H9 (cell line): ENCODE results near the gene TRABD2B. TPM values are rescaled to one million over a fixed set of nuclear protein-coding genes. Genes with fewer than 3 reads are reported as not detected.

Experiments used
- DNase-seq: peaks from one replicate; pipeline ENCODE4 v3.0.0-alpha.2; 2017
- H2AFZ ChIP-seq: one replicate; pipeline ENCODE4 v1.6.1; 2013; ENCODE audit warnings: mild to moderate bottlenecking, low read length, control low read depth, moderate library complexity
- H2AK5ac ChIP-seq: 2 replicates; pipeline ENCODE4 v1.6.1; 2013; ENCODE audit warnings: low read length, control low read depth, mixed read lengths; ENCODE audit not compliant: insufficient read length
- H2BK120ac ChIP-seq: one replicate; pipeline ENCODE4 v1.6.1; 2013; ENCODE audit warnings: low read depth, mild to moderate bottlenecking, low read length, control low read depth, inconsistent platforms; ENCODE audit not compliant: poor library complexity, severe bottlenecking
- H2BK12ac ChIP-seq: 2 replicates; pipeline ENCODE4 v1.6.1; 2013; ENCODE audit warnings: low read length, control low read depth, mixed read lengths, low read depth; ENCODE audit not compliant: insufficient read length
- H2BK15ac ChIP-seq: 2 replicates; pipeline ENCODE4 v1.6.1; 2013; ENCODE audit warnings: low read depth, low read length, control low read depth
- H2BK20ac ChIP-seq: one replicate; pipeline ENCODE4 v1.6.1; 2013; ENCODE audit warnings: low read depth, mild to moderate bottlenecking, low read length, control low read depth, inconsistent platforms; ENCODE audit not compliant: poor library complexity, severe bottlenecking
- H2BK5ac ChIP-seq: 2 replicates; pipeline ENCODE4 v1.6.1; 2013; ENCODE audit warnings: low read length, control low read depth, mixed read lengths; ENCODE audit not compliant: insufficient read length
- H3K14ac ChIP-seq: 2 replicates; pipeline ENCODE4 v1.6.1; 2013; ENCODE audit warnings: low read length, control low read depth; ENCODE audit not compliant: insufficient read depth
- H3K18ac ChIP-seq: 2 replicates; pipeline ENCODE4 v1.6.1; 2013; ENCODE audit warnings: low read depth, mild to moderate bottlenecking, mixed read lengths, low read length, control low read depth; ENCODE audit not compliant: insufficient read length
- H3K23ac ChIP-seq: 2 replicates; pipeline ENCODE4 v1.6.1; 2013; ENCODE audit warnings: low read length, control low read depth, mixed read lengths, low read depth; ENCODE audit not compliant: insufficient read length
- H3K23me2 ChIP-seq: 2 replicates; pipeline ENCODE4 v1.6.1; 2013; ENCODE audit warnings: low read depth, mild to moderate bottlenecking, mixed read lengths, low read length, control low read depth; ENCODE audit not compliant: insufficient read length, poor library complexity, severe bottlenecking
- H3K27ac ChIP-seq: 2 replicates; pipeline ENCODE4 v1.5.1; 2013; ENCODE audit warnings: low read length, control low read depth, mixed read lengths, low read depth; ENCODE audit not compliant: insufficient read length
- H3K27me3 ChIP-seq: 2 replicates; pipeline ENCODE4 v1.6.1; 2013; ENCODE audit warnings: low read length, control low read depth, inconsistent platforms; ENCODE audit not compliant: insufficient read depth
- H3K4ac ChIP-seq: 2 replicates; pipeline ENCODE4 v1.6.1; 2013; ENCODE audit warnings: low read depth, mild to moderate bottlenecking, control low read depth, inconsistent platforms, low read length, moderate library complexity
- H3K4me1 ChIP-seq: 2 replicates; pipeline ENCODE4 v1.6.1; 2013; ENCODE audit warnings: low read length, control low read depth, inconsistent platforms; ENCODE audit not compliant: insufficient read depth
- H3K4me2 ChIP-seq: 2 replicates; pipeline ENCODE4 v1.6.1; 2013; ENCODE audit warnings: low read length, control low read depth, mixed read lengths; ENCODE audit not compliant: insufficient read length, insufficient read depth
- H3K56ac ChIP-seq: 2 replicates; pipeline ENCODE4 v1.6.1; 2013; ENCODE audit warnings: low read depth, mild to moderate bottlenecking, mixed read lengths, low read length, control low read depth; ENCODE audit not compliant: insufficient read length
- H3K79me1 ChIP-seq: 2 replicates; pipeline ENCODE4 v1.6.1; 2013; ENCODE audit warnings: low read depth, mild to moderate bottlenecking, moderate library complexity, low read length, control low read depth, inconsistent platforms; ENCODE audit not compliant: insufficient read depth, poor library complexity, severe bottlenecking
- H3K79me2 ChIP-seq: 2 replicates; pipeline ENCODE4 v1.6.1; 2013; ENCODE audit warnings: low read length, control low read depth, inconsistent platforms; ENCODE audit not compliant: insufficient read depth
- H3K9ac ChIP-seq: 2 replicates; pipeline ENCODE4 v1.6.1; 2013; ENCODE audit warnings: low read length, control low read depth, mixed read lengths; ENCODE audit not compliant: insufficient read length; ENCODE audit errors: extremely low read depth
- H3K9me3 ChIP-seq: one replicate; pipeline ENCODE4 v1.6.1; 2013; ENCODE audit warnings: low read depth, low read length, inconsistent platforms; ENCODE audit not compliant: control insufficient read depth
- H3T11ph ChIP-seq: one replicate; pipeline ENCODE4 v1.6.1; 2013; ENCODE audit warnings: mild to moderate bottlenecking, low read length, control low read depth, inconsistent platforms
- H4K20me1 ChIP-seq: one replicate; pipeline ENCODE4 v1.6.1; 2013; ENCODE audit not compliant: control insufficient read depth, insufficient read length, insufficient read depth
- H4K5ac ChIP-seq: 2 replicates; pipeline ENCODE4 v1.6.1; 2013; ENCODE audit warnings: low read depth, mild to moderate bottlenecking, mixed read lengths, low read length, control low read depth; ENCODE audit not compliant: insufficient read length
- H4K8ac ChIP-seq: replicated peaks from 2 replicates; pipeline ENCODE4 v1.6.1; 2013; ENCODE audit warnings: low read length, control low read depth, mixed read lengths, low read depth; ENCODE audit not compliant: insufficient read length
- H4K91ac ChIP-seq: 2 replicates; pipeline ENCODE4 v1.6.1; 2013; ENCODE audit warnings: low read depth, mild to moderate bottlenecking, moderate library complexity, mixed read lengths, low read length, control low read depth; ENCODE audit not compliant: insufficient read length
- H3K27ac Mint-ChIP-seq, 3 experiments: 2 replicates in 2 of 3; 3 replicates in 1 of 3; pipeline ENCODE4 v1.8.0; 2020 to 2021; ENCODE audit warnings: mixed read lengths in 3 of 3, mild to moderate bottlenecking in 1 of 3, moderate library complexity in 1 of 3
- H3K27me3 Mint-ChIP-seq: 2 replicates; pipeline ENCODE4 v1.8.0; 2021; ENCODE audit warnings: low read depth, mild to moderate bottlenecking, moderate library complexity, mixed read lengths
- H3K36me3 Mint-ChIP-seq, 3 experiments: 2 replicates in 2 of 3; 3 replicates in 1 of 3; pipeline ENCODE4 v1.8.0; 2020 to 2021; ENCODE audit warnings: low read depth in 3 of 3, mixed read lengths in 3 of 3; ENCODE audit not compliant: insufficient read depth in 1 of 3
- H3K4me1 Mint-ChIP-seq, 2 experiments: 2 replicates each; pipeline ENCODE4 v1.8.0; 2020; ENCODE audit warnings: mixed read lengths in 2 of 2
- H3K4me3 Mint-ChIP-seq, 2 experiments: 2 replicates in 1 of 2; 3 replicates in 1 of 2; pipeline ENCODE4 v1.8.0; 2020 to 2021; ENCODE audit warnings: mild to moderate bottlenecking in 2 of 2, mixed read lengths in 2 of 2, moderate library complexity in 1 of 2
- H3K9me3 Mint-ChIP-seq, 2 experiments: 2 replicates in 1 of 2; 3 replicates in 1 of 2; pipeline ENCODE4 v1.8.0; 2020; ENCODE audit warnings: mild to moderate bottlenecking in 2 of 2, mixed read lengths in 2 of 2, moderate library complexity in 1 of 2
- CTCF ChIP-seq: fragments of 200-600 bp; sonication (generic); conservative IDR thresholded peaks from 3 replicates; pipeline ENCODE4 v1.8.0; 2021; ENCODE audit warnings: antibody characterized with exemption, mild to moderate bottlenecking
- WGBS: extraction: QIAGEN DNeasy Blood & Tissue Kit; methylation state at CpG from one replicate; pipeline ENCODE4 v1.1.7; 2013; ENCODE audit warnings: missing lambda C conversion rate, low lambda C conversion rate, mixed read lengths; ENCODE audit not compliant: insufficient read length; ENCODE audit errors: extremely low coverage; 5-methylcytosine and 5-hydroxymethylcytosine counted together
- total RNA-seq: library from RNA; stranded (reverse); gene quantifications from 2 replicates; pipeline ENCODE4 v1.2.1, GENCODE V29; 2021

The TRABD2B gene
- total RNA-seq, 1 experiment from 2014 or later, result 2.3 TPM

GRCh38 chr1:47855230-47855629 lies 142.0 kb downstream of the TRABD2B start:
- H2BK12ac ChIP-seq, result no peak overlapping the region
- no peak overlapping the region for H2BK120ac ChIP-seq
- H2BK15ac ChIP-seq, result no peak overlapping the region
- H4K20me1 ChIP-seq, result no peaks in the 10 kb centered on the region
- no peaks in the 10 kb centered on the region for H3K79me2 ChIP-seq
- H3K4me1 Mint-ChIP-seq, result peaks cover 10 to 11% of the 10 kb centered on the region in 2 experiments
- H3K4me2 ChIP-seq, result no peak overlapping the region
- H3K14ac ChIP-seq, result no peak overlapping the region
- no peaks in the 10 kb centered on the region for H3K27me3 ChIP-seq
- no peaks in the 10 kb centered on the region for H3K79me1 ChIP-seq
- no peak overlapping the region for H3K23ac ChIP-seq
- no CpG with 5 or more reads among the region's 4 CpGs for WGBS
- H3K18ac ChIP-seq, result no peak overlapping the region
- H3T11ph ChIP-seq, result no peak overlapping the region
- no peak for DNase-seq
- no peak overlapping the region for H2AK5ac ChIP-seq
- peaks cover 2% of the 10 kb centered on the region for H3K27me3 Mint-ChIP-seq
- H3K9ac ChIP-seq, result no peak overlapping the region
- H3K36me3 Mint-ChIP-seq, result no peaks in the 10 kb centered on the region; a peak in 1 of 7 replicates
- H3K27ac ChIP-seq, result no peak overlapping the region
- H3K9me3 Mint-ChIP-seq, result no peaks in the 10 kb centered on the region
- no peak overlapping the region for H3K4me3 Mint-ChIP-seq
- no peak overlapping the region for H3K27ac Mint-ChIP-seq
- H4K5ac ChIP-seq, result no peak overlapping the region
- no peaks in the 10 kb centered on the region for H3K9me3 ChIP-seq
- no peak for TF ChIP-seq CTCF
- no peak overlapping the region for H4K91ac ChIP-seq
- H3K4ac ChIP-seq, result no peak overlapping the region
- no peak overlapping the region for H2BK5ac ChIP-seq
- H2AFZ ChIP-seq, result no peak overlapping the region
- H2BK20ac ChIP-seq, result no peak overlapping the region
- H4K8ac ChIP-seq, result no peak overlapping the region
- no peak overlapping the region for H3K56ac ChIP-seq
- no peaks in the 10 kb centered on the region for H3K23me2 ChIP-seq
- 0 out of 2 replicates have a peak, but pooled peaks cover 2% of the 10 kb centered on the region for H3K4me1 ChIP-seq
